Astrocyte of the cerebellum (primary cell): ENCODE data around the gene BRK1.

Source experiments
- DNase-seq: peaks from one replicate; pipeline ENCODE4 v3.0.0-alpha.2; 2011; ENCODE audit warnings: low read depth
- H3K4me3 ChIP-seq: 2 replicates; pipeline ENCODE4 v1.5.1; 2011; ENCODE audit warnings: mild to moderate bottlenecking, low read depth, low read length, moderate library complexity
- CTCF ChIP-seq: IDR thresholded peaks from 2 replicates; pipeline ENCODE4 v1.5.1; 2012; ENCODE audit warnings: low read length, low read depth, moderate library complexity, mild to moderate bottlenecking; ENCODE audit errors: missing control alignments
- in situ Hi-C: cut with HindIII; loops from 2 replicates; pipeline ENCODE4 v1.10.0; 2017; ENCODE audit warnings: low sequenced_read_pairs

Gene BRK1

DNA sequence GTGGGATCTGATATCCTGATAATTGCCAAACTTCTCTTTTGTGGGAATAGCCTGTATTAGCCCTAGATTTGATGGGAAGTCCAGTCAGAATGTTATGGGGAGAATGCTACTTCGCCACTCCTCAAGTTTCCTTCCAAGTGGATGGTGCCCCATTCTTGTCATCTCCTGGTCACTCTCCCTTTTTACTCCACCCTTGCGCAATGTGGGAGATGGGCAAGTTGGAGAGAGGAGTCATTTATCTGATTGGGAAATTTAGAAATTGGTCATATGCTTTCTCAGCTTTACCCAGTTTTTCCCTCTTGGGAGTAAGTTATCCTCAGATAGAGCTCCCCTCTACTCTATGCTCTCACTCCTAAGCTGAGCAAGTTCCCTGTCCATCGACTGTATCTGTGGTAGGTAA lies 21.8 kb upstream of the BRK1 start:
- no peak overlapping the region for H3K4me3 ChIP-seq
- no peak for TF ChIP-seq CTCF
- no peak for DNase-seq
- in situ Hi-C loops, result no loop called here

DNA sequence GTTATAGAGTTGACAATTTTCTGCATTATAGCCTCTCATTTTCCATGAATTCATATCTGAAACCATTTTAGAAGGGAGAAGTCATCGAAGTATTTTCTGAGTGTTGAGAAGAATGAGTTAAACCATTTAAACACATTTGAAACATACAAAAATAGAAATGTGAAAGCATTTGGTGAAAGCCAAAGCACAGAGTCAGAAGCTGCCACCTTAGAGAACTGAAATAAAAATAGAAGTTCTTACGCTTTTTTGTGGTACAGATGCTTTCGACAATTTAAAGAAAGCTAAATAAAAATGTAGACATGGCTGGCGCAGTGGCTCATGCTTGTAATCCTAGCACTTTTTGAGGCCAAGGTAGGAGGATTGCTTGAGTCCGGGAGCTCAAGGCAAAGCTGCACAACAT lies 16.4 kb upstream of the BRK1 start:
- in situ Hi-C loops, result no loop called here
- TF ChIP-seq CTCF, result no peak
- no peak for DNase-seq
- H3K4me3 ChIP-seq, result no peak overlapping the region

GRCh38 chr3:10106919-10107318 lies 8.6 kb upstream of the BRK1 start:
- in situ Hi-C loops, result no loop called here
- no peak for TF ChIP-seq CTCF
- no peak overlapping the region for H3K4me3 ChIP-seq
- DNase-seq, result no peak

DNA sequence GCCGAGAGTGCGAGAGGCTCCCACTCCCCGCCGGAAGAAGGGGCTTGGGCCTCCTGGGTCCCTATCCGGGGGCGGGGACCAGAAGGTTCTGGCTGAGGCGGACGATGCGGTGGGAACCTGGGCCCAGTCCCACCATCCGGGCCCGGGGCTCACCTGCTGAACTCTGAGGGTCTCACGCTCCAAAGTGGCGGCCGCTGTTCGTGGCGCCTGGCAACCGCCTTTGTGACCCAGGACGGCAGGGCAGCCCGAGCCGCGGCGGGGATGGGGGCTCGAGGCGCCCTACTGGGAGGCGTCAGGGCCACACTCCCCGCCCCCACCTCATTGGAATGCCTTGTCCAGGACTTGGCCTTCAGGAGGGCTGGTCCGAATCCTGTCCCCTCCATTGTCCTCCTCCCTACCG lies 7.4 kb upstream of the BRK1 start, which contains the start of gene FANCD2OS:
FANCD2OS (minus strand) TSS at position 165 of the 400 bp plus-strand sequence. CDS start 3,481 bp downstream, outside the sequence.
- no peak for TF ChIP-seq CTCF
- no peak within 1 kb of the TSS for H3K4me3 ChIP-seq
- DNase-seq, result no peak
- in situ Hi-C loops, result no loop called here

DNA sequence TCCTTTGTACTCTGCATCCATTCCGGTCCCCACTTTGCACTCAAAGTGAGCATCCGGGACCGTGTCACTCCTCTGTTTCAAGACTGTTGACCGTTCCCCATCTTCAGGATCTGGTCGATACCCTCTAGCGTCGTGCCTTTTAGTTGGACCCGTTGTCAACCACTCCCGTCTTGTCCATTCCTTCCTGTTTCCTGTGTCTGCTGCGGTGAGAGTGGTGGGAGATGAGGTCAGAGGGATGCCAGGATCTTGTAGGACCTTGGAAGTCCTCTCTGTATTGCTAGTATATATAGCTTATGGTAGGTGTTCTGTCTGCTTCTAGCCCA lies 624 bp downstream of the BRK1 start:
- TF ChIP-seq CTCF, result no peak
- peak overlapping the region; percentile 98 for H3K4me3 ChIP-seq
- in situ Hi-C loops, result no loop called here
- DNase-seq, result no peak

DNA sequence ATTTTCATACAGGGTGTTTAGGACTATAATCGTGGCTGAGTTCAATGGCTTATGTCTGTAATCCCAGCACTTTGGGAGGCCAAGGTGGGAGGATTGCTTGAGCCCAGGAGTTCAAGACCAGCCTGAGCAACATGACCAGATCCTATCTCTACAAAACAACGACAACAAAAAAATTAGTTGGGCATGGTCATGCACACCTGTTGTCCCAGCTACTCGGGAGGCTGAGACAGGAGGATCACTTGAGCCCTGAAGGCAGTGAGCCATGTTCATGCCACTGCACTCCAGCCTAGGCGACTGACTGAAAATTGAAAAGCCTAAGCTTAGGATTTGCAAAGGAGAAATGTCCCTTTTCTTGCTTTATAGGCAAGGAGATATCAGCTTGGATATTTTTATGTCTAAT lies 1.5 kb downstream of the BRK1 start:
- no peak for DNase-seq
- TF ChIP-seq CTCF, result no peak
- H3K4me3 ChIP-seq, result no peak overlapping the region
- in situ Hi-C loops, result no loop called here

DNA sequence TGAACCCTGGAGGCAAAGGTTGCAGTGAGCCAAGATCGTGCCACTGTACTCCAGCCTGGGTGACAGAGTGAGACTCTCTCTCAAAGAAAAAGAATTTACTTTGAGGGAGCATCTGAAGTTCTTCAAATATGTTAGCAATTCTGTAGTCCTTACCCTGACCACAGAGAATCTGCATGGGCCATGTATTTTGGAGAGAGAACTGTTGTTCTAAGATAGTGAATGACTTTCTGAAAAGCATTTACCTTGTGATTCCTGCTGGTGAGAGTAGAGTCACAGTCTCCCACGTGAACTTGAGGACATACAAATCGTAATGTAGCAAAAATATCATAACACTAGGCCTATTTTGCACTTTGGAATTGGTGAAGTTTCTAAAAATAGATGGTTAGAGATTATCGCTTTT lies 3.9 kb downstream of the BRK1 start:
- no peak for TF ChIP-seq CTCF
- in situ Hi-C loops, result no loop called here
- DNase-seq, result no peak
- no peak overlapping the region for H3K4me3 ChIP-seq
